ENCODE results near the gene SNX33.

DNA sequence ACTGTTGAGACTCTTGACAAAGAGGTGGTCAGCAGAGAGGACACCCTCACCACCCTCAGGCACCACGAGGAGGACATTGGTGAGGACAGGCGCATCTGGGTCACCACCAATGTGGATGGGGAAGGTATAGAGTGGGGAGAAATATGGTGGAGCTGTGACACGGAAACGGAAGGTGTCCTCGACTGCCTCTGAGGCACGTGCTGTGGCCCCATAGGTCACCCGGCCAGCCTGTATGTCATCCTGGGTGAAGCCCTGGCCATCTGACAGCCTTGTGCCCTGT is 40.5 kb downstream of the SNX33 start:
- TF ChIP-seq CTCF (conservative IDR thresholded peaks at IDR 0.05; ENCODE audit: low read length) (no peak), EZH2phosphoT487 (IDR thresholded peaks at IDR 0.05; ENCODE audit: borderline replicate concordance) (no peak)

Measured in Loucy (cell line).